Neural cell (in vitro differentiated cells): ENCODE results near the gene INPP5A.

Experiments
- CTCF ChIP-seq: fragments of 450-650 bp; IDR thresholded peaks from 2 replicates; pipeline ENCODE4 v1.5.1; 2014; ENCODE audit warnings: antibody characterized with exemption, mild to moderate bottlenecking, moderate library complexity; ENCODE audit not compliant: poor library complexity, severe bottlenecking
- EP300 ChIP-seq: fragments of 450-650 bp; conservative IDR thresholded peaks from 2 replicates; pipeline ENCODE4 v1.6.1; 2014; ENCODE audit warnings: antibody characterized with exemption, mild to moderate bottlenecking, moderate library complexity; ENCODE audit not compliant: poor library complexity, severe bottlenecking

- TF ChIP-seq CTCF (no peak), EP300 (no peak)
Measured at GRCh38 chr10:132770061-132771021, 232.8 kb downstream of the INPP5A start.
